HTERT RPE-1 (cell line): Measurements from ENCODE around the gene PILRA.

Source experiments
- in situ Hi-C: fragments of 300-500 bp; cut with MboI; formaldehyde crosslinking; loops from 4 replicates; pipeline ENCODE4 v1.14.3; 2020; ENCODE audit warnings: low sequenced_read_pairs

PILRA gene

DNA sequence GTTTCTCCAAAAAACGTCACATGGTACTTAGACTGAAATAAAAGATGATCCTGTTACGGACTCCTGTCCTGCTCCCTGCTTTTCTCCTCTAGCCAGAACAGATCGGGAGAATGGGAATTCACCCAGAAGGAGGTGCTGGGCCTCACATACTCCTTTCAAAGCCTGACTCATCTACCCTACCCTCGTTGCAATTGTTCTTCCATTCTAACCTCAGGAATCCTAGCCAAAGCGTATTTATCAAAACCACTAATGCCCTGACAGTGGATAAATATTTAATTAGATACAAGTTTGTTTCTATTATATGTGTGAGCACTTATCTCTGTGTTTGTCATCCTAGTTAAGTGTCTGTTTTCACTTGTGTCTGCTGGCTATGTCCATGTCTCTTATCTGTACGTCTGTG, 33.5 kb downstream of the PILRA start:
- in situ Hi-C loops = no loop called here

DNA sequence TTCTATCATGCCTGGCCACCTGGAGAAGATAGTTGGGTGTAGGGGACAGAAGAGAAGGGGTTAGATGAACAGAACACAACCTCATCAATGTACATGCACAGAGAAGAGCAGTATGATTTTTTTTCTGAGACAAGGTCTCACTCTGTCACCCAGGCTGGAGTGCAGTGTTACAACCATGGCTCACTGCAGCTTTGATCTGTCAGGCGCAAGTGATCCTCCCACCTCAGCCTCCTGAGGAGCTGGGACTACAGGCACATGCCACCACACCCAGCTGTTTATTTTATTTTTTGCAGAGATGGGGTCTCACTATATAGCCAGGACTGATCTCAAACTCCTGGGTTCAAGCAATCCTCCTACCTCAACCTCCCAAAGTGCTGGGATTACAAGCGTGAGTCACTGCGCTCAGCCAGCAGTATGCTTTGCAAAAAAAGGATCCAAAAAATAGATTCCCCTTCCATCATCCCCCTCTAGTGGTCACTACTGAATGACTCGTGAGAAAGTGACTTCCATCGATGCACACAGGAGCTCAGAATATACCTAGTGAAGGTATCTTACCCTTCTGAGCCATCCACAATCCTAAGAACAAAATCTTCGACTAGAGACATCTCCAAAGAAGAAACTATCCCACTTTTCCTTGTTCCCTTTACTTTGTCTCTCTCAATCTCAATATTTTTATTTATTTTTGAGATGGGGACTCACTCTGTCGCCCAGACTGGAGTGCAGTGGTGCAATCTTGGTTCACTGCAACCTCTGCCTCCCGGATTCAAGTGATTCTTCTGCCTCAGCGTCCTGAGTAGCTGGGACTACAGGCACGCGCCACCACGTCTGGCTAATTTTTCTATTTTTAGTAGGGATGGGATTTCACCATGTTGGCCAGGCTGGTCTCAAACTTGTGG, 34.2 kb downstream of the PILRA start:
- in situ Hi-C loops = no loop called here

DNA sequence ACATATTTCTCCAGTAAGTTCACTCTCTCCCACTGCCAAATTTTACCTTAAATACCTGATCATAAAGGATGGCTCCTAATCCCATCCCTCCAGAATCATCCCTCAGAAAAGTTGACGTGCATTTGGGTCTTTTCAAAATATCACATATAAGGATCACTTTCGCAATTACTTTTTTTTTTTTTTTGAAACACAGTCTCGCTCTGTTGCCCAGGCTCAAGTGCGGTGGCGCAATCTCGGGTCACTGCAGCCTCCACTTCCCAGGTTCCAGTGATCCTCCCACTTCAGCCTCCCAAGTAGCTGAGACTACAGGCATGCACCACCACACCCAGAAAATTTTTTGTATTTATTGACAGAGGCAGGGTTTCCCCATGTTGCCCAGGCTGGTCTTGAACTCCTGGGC, 37.8 kb downstream of the PILRA start:
- in situ Hi-C loops = no loop called here

DNA sequence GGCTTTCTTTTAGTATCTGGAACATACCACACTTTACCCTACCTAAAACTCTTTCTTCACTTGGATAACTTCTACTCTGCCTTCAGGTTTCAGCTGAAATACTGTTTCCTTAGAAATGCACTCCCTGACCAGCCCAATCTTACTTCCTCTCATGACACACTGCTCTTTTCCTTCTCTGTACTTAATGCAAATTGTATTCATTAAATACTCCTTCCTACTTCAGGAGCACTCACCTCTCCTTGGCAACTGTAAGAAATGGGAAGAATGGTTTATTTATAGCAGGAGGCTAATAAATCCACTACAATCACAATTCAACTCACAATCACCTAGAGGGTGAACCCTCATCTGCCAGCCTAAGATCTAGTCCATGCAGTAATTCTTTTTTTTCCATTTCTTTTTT, 40.1 kb downstream of the PILRA start:
- in situ Hi-C loops = no loop called here

DNA sequence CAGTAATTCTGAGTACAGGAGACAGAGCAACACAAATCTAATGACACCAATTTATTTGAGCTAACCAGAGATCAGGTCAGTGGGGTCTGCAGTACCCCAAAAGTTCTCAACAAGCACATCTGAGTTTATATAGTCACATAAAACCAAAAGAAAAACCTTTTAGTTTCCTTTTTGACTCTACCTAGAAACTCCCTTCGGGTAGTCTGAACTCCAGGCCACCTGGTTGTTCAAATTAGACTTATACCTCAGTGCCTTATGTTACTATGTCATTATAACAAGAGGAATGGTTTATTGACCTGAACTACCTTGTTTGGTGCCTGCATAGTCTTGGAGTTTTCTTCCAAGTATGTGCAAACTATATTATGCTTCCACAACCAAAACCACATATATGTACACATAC, 40.6 kb downstream of the PILRA start:
- in situ Hi-C loops = no loop called here

DNA sequence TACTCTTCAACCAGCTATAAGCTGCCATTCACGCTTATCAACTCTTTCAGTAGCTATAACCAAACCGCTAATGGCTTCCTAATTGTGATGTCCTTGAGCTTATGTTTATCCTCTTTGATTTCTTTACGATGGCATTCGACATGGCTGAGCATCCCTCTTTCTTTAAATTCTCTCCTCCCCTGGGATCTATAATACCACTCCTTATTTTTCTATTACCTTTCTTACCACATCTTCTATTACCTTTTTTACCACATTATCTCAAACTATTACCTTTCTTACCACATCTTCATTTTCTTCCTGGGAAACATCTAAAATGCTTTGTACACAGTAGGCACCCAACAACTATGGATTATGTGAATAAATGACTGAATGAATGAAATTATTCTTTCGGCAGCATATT, 42.2 kb downstream of the PILRA start:
- in situ Hi-C loops = no loop called here

DNA sequence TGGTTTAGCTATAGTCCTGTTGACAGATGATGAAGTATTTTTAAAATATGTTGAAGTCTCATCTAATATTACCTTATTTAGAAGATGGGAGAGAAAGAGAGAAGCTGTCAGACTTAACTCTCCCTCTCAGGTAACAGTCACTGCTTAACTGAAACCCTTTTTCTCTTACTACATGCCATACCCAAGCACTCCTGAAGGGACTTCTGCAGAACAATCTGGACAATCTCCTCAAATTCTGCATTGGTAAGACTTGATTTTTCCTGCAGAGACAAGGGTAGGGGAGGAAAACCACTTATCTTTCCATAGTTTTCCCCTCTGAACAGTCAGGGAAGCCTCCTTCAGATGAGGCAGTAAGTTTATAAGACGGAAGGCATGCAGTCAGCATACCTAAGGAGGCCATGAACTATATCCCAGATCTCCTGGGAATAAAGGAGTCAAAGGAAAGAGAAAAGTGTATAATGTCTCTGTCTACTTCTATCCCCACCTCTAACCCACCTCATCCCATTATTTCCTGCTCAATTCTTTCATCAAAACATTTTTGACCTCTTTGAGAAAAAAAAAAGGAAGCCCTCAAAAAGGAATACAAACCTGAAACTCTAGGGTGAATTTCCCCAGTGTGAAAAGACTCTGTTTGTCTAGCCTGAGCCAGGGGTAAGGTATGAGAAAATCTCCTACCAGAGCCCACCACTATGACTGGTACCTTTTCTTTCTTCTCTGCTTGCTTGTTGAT, 45.8 kb downstream of the PILRA start:
- in situ Hi-C loops = no loop called here

DNA sequence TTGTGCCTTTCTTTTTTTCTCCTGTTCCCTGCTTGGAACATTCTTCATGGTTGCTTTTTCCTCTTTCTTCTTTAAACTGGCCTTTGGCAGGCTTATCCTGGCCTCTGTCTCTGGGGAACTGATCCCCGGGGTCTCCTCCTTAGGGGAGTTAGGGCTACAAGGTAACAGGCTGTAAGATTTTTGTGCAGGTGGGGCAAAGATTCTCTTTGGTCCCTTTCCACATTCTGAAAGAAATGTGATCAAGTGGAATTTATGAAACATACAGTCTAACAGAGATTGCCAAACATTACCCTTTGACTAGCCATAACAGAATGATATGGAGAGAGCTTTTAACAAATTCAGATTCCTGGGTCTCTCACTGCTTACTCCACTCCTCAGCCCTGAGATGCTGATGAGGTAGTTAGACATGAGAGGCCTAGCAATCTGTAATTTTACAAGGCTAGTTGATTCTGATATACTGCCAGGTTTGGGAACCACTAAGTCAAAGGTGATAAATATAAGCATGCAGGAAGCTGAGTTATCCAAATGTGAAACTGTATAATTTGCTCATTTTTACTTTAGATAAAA, 46.5 kb downstream of the PILRA start:
- in situ Hi-C loops = no loop called here

DNA sequence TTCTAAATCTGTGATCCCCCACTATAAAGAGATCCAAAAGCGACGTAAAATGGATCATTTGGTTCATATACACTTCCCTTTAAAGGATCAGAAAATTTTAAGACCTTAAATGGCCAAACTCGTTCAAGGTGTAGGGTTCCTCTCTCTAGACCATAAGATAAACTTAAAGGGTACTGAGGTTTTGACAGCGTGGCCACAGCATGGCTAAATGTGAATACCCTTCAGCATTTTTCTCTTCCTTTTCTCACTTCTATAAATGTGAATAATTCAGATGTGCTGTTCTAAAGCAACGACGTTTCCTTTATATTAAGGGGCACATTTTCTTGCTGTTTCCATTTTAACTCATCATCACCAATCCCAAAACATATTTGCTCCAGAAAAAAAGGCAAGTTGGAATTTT, 50.0 kb downstream of the PILRA start:
- in situ Hi-C loops = no loop called here

DNA sequence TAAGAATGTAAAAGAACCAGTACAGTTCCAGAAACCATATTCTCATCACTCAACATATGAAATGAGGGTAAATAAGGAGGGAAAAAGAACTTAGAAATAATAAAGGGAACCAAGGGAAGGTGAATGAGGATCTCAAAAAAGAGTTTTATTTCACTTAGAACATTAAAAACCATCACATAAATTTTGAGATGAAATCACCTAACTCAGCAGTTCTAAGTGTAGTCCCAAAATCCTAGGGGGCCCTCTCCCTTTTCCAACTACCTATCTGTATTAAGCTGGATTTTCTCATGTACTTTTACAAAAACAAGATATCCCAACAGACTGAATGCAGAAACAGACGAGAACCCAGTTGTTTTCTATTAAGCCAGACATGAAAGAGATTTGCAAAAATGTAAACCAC, 52.1 kb downstream of the PILRA start:
- in situ Hi-C loops = no loop called here

DNA sequence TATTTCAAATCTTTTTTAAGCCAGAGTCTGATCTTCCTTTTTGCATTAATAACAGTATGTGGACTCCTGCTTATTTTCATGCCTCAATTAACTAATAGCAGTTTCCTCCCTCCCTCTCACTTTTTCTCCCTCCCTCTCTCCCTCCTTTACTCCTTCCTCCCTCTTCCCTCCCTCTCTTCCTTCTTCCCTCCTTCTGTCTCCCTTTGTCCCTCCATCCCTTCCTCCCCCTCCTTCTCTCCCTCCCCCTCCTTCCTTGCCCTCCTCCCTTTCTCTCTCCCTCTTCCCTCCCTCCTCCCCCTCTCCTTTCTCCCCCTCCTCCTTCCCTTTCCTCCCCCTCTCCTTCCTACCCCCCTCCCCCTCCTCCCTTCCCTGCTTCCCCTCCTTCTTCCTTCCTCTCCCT, 53.2 kb downstream of the PILRA start:
- in situ Hi-C loops = no loop called here

DNA sequence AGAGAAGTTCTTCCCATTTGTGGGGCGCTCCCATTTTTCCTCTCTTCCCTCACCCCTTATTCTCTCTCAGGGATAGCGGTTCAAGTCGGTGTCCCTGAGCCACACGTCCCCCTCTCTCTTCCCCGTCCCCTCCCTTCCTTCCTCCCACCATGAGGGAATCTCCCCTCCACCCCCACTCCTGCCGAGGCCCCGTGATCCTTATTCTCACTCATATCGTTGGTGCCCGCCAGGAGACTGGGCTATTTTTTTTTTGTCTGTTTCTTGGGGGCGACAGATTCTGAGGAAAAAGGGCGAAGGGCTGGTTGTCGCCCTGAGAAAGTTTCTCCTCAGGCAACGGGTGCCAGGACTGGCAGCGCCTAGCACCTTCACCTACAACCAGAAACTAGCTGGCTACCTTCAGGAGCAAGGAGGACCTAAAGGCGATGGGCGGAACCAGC, 54.5 kb downstream of the PILRA start:
- in situ Hi-C loops = no loop called here

DNA sequence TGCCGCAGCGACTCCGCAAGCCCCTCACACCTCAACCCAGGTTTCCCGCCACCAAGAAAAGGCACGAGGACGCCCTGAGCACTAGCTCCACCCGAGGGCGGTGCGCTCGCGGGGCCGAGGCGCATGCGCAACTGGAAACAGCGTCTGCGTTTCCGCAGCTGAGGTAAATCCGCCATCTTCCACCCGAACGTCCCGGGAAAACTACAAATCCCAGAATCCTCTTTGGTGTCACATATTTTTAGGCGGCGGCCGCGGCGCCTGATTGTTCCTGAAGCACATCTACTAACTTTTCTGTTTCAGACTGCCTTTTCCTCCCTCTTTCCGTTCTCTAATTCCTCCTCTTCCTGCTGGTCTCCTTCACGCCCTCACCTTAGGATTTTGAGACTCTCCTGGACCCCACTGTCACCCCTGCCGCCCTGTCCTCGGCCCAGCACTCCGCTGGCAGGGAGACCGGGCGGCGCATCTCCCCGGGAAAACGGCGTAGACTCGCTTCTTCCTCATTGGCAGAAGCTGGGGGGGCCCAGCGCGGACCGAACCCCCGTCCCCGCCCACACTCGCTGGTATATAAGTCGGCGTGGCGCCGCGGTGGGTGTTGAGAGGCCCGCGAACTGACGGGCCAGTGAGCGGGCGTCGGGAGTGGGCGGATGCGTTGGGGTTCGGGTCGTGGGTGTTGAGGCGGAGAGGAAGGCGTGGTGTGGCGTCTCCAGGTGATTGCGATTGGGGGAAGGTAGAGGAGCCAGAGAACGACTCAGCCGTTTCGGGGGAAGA, 55.1 kb downstream of the PILRA start, which contains the start of gene ZCWPW1:
TSS of gene ZCWPW1 (minus strand) at position 505 of the 768 bp plus-strand sequence. CDS start 8,054 bp downstream, outside the sequence.
- in situ Hi-C loops = no loop called here

DNA sequence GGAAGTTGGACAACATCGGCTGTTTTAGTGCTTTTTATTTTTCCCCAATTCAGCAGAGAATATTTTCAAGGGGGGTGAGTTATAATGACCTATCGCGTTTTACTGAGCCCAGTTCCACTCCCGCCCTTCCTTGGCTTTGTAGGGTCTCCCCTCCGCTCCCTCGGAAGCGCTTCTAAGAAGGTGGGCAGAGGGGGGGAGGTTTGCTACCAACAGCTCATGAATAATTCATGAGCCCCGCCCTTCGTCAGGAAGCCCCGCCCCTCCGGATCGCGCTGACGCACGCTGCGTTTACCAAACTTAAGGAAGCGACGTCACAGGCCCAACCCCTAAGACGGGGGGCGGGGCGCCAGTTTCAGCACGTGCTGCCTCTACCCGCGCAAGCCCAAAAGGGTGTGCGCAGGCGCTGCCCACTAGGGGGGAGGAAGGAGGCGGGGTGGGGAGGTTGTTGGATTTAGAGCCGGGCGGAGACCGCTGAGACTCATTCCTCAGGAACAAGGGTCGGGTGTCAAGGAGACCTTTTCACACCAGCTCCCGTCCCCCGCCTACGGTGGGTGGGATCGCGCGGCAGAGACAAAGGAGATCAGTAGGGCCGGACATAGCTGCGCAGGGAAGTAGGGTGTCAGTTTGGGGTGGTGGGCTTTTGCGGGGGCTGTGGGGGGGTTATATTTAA, 55.8 kb downstream of the PILRA start:
- in situ Hi-C loops = no loop called here

DNA sequence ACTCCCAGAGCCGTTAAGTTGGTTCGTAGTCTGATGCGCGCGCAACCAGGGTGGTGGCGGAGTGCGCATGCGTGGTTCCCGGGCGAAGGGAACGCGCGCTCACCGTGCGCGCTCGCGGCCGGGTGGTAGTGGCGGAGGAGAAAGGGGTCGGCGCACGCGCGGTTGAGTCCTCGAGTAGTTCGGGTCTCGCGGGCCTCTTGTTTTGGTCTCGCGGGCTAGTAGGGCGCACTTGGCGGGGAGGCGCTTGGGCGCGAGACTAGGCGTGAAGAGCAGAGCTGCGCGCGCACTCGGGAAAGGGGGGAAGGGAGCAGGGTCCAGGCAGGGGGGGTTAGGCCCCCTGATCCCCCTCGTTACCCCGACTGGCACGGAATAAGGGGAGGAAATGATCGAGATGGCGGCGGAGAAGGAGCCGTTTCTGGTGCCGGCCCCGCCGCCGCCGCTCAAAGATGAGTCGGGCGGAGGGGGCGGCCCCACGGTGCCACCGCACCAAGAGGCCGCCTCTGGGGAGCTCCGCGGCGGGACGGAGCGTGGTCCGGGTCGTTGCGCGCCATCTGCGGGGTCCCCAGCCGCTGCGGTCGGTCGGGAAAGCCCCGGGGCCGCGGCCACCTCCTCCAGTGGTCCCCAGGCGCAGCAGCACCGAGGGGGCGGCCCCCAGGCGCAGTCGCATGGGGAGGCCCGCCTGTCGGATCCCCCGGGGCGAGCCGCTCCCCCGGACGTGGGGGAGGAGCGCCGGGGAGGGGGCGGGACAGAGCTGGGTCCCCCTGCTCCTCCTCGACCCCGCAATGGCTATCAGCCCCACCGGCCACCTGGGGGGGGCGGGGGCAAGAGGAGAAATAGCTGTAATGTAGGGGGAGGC, 56.6 kb downstream of the PILRA start, which contains the start of gene MEPCE:
TSS of gene MEPCE (plus strand) at position 195 of the 856 bp plus-strand sequence. CDS start at position 383, 188 bp downstream.
- in situ Hi-C loops = no loop called here

DNA sequence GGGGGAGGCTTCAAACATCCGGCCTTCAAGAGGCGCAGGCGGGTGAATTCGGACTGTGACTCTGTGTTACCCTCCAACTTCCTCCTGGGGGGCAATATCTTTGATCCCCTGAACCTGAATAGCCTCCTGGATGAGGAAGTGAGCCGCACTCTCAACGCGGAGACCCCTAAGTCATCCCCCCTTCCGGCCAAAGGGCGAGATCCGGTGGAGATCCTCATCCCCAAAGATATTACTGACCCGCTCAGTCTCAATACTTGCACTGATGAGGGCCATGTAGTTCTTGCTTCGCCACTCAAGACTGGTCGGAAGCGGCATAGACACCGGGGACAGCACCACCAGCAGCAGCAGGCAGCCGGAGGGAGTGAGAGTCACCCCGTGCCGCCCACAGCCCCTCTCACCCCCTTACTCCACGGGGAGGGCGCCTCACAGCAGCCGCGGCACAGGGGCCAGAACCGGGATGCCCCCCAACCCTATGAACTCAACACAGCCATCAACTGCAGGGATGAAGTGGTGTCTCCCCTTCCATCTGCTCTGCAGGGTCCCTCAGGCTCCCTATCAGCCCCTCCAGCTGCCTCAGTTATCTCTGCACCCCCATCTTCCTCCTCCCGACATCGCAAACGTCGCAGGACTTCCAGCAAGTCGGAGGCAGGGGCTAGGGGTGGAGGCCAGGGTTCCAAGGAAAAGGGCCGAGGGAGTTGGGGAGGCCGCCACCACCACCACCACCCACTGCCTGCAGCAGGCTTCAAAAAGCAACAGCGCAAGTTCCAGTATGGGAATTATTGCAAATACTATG, 57.4 kb downstream of the PILRA start:
- in situ Hi-C loops = no loop called here

DNA sequence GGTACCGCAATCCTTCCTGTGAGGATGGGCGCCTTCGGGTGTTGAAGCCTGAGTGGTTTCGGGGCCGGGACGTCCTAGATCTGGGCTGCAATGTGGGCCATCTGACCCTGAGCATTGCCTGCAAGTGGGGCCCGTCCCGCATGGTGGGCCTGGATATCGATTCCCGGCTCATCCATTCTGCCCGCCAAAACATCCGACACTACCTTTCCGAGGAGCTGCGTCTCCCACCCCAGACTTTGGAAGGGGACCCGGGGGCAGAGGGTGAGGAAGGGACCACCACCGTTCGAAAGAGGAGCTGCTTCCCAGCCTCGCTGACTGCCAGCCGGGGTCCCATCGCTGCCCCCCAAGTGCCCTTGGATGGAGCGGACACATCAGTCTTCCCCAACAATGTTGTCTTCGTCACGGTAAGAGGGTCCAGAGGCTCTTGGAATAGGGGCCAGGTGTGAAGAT, 58.0 kb downstream of the PILRA start:
- in situ Hi-C loops = no loop called here

DNA sequence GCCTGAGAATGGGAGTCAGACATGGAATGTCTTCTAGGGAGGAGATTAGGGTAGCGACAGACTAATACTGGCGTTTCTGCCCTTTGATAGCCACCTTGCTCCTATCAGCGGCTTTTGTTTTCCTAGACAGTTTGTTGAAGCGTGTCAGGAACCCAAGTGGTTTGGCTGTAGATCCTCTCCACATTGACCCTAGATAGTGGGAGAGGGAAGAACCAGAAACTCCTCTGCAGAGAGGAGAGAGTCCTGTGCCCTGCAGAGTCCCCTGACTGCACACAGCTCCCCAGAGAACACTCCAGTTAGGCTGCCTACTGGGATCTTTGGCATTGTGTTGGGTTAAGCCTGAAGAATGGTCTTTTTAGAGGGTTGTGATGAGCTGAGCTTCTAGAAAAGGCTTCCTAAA, 58.8 kb downstream of the PILRA start:
- in situ Hi-C loops = no loop called here
